Raji (cell line): ENCODE data around the gene RYR3.

ENCODE experiments used
- POLR2A ChIP-seq: IDR thresholded peaks from 2 replicates; pipeline ENCODE4 v1.6.1; 2011; ENCODE audit warnings: low read depth, low read length, control low read depth; ENCODE audit not compliant: insufficient read depth

RYR3 gene

DNA sequence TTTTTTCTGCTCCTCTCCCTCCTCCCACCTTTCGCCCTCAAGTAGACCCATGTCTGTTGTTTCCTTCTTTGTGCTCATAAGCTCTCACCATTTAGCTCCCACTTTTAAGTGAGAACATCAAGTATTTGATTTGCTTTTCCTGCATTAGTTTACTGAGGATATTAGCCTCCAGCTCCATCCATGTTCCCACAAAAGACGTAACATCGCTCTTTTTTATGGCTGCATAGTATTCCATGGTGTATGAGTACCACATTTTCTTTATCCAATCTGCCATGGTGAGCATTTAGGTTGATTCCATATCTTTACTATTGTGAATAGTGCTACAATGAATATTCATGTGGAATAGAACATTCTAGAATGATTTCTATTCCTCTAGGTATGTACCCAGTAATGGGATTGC lies 178.6 kb downstream of the RYR3 start:
- no peak for TF ChIP-seq POLR2A

DNA sequence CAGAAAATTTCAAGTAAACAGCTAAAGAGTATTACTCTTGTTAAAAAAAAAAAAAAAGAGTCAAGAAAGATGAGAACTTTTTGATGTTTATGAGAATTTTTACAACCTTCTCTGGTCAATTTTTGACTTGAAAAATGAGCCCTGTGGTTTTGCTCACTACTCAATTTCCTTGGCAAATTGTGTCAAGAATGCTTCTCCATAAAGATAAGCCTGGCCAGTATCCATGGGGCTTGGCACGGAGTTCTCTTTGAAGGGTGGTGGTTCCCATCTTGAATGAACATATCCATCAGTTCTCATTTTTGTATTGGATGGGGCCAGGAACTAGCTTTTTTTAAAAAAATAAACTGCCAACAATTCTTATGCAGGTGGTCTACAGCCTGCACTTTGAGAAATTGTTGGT lies 179.9 kb downstream of the RYR3 start:
- no peak for TF ChIP-seq POLR2A

DNA sequence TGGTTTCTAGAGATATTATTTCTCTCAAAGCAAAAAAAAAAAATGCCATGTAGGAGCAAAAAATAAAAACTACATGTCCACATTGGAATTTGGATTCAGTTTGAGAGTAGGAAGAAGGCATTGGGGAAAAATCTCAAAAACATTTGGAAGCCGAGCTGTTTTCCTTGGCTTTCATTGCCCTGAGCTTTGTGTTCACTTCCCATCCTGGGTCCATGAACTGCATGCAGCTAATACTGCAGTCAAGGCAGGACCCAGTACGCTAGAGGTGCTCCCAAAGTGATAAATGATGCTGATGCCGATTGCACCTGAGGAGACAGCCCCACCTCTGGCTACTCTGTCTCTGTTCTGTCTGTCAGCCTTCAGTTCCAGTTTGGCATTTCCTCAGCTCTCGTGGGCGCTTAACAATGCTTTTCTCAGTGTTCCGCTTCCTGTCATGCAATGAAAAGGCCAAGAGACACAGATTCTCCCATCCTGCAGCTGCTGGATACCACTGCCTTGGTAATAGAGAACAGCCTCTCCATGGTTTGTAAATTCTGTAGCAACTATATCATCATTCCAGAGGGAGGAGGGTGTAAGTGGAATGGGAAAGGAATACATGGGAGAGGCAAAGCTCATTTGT lies 181.8 kb downstream of the RYR3 start:
- TF ChIP-seq POLR2A, result no peak

DNA sequence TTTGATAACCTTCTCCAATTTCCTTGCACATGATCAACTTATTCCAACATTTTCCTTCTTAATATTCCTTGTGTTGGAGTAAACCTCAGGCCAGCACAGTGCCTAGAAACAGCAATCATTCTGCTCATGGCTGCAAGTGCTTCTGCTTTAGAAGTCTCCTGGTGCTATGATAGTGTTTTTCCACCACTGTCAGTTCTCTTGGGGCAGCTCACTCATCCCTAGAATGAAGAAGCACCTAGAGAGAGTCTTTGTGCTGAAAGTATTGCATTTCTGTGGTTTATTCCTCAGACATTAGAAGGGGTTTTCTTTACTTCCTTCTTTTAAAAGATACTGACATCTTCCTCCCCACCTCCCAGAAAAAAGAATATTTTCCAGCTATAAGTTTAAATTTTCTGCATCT lies 183.5 kb downstream of the RYR3 start:
- TF ChIP-seq POLR2A, result no peak

DNA sequence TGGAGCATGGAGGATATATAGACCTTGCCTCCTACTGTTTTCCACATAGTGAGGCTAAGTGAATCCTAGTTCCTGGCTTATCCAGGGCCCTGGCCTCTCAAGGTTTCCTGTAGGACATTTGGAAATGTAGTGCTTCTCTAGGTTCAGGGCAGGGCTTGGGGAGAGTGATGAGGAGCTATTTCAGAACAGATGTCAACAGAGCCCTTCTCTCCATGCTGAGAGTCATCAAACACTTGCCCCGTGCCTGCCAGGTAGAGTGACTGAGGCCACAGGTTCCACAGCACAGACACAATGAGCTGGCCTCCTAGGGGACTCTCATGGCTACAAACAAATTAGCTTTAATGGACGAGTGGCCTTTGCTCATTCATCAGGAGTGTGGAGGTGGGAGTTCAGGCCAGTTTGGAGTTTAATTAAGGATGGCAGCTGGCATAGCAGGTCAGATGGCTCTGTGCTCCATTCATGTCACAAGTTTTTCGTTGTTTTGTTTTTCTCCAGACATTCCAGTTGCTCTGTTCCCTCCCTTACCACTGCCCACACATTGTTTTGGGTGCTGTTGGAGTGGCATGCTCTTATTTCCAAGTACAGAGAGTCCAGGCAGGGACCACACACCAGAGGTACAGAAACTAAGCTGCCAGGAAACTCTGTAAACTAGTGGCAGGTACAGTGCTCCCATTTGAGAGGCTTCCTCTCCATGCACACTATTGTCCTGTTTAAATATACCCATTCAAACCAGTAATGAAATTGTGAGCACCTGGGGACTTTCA lies 189.8 kb downstream of the RYR3 start:
- no peak for TF ChIP-seq POLR2A

DNA sequence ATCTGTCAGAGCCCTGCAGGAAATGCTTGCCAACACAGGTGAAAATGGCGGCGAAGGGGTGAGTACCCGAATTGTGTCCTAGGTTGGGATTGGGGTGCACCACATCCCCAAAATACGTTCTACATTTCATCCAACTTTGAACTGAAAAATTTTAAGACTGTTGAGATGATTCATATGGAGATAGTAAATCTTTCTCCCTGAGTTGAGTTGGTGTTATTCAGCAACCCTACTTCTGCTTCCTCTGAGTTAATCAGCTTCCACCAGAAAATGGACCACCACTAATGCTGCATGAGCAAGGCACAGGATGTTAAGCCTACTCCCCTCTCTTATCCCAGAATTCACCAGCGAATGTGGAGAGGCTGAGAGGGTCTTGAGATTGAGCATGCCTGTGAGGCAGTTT lies 192.9 kb downstream of the RYR3 start:
- no peak for TF ChIP-seq POLR2A

DNA sequence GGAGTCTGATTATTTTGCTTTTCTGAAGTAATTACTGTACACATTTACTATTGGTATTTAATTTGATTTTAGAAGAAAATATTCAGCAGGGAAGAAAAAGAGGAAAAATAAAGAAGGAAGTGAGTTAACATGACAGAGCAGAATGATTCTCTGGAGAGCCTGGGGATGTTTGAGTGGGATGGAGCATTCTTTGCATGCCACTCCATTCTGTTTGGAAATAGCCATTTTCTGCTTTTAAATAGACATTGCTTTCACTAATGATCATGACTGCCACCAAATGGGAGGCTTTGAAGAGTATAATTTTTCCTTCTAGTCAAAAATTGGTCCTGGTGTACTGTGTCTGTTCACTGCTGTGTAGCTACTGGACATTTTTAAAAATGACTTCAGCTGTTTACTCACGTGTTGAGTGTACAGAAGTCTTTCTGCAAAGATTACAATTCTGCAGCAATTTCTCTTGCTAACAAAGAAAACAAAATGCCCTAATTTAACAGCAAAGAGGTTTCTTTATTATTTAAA lies 196.1 kb downstream of the RYR3 start:
- no peak for TF ChIP-seq POLR2A

DNA sequence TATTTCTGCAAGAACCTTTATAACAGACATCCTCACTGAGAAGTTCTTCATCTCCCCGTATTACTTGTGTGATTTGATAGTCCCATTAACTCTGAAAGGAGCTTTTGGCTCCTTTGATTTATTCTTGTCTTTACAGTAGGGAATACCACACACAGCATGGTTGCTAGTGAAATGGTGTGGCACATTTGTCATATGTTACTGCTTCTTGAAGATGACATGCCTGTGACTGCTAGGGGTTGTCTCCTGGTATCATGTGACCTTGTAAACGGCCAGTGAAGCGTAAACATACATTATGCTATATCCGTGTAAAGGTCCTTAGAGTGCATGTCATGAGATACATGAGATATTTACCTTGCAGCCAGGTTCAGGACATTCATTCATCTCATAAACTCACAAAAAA lies 197.9 kb downstream of the RYR3 start:
- no peak for TF ChIP-seq POLR2A

DNA sequence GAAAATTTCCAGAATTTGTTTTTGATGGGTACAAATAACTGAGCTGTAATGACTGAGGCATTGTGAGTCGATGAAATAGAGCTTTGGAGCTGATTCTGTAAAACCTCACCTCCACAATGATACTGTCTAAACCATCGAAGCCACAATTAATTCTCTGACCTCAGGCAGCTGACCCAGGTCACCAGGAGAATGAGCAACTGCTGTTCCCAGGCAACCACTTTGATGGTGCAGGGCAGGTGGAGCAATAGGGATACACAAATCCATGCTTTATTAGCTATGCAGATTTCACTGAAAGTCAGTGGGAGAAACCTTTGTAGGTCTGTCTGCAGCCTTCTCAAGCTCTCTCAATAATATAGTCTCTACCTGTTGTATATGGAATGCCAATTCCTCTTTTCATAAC lies 204.4 kb downstream of the RYR3 start:
- TF ChIP-seq POLR2A, result no peak

DNA sequence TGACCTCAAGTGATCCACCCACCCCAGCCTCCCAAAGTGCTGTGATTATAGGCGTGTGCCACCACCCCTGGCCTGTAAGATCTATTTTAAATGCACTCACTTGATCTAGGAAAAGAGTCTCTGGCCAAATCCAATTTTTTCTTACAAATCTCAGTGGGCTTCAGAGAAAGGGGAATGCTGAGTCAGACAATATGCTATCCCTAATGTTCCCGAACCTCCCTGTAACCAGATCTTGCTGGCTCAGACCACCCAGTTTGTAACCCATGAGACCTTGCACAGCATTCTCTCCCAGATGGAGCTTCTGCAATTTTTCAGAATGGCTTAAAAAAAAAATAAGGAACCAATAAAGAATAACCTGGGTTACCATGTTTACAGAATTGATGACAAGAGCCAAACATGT lies 205.8 kb downstream of the RYR3 start:
- TF ChIP-seq POLR2A, result no peak

DNA sequence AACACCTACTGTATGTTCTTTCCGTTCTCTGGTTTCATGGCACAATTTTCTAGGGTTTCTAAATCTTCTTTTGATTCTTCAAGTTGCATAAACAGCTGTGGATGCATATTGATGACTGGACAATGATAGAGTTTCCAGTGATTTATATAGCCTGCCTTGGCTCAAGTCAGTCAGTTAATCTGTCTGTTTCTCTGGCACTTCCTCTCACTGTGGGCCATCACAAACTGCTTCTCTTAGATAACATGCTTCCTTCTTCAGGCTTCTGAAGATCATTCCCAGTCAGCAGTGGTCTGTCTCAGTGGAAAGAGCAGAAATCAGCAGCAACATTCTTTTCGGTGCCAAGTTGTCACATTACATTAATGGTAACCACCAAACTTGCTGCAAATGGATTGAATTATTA lies 207.2 kb downstream of the RYR3 start:
- no peak for TF ChIP-seq POLR2A

DNA sequence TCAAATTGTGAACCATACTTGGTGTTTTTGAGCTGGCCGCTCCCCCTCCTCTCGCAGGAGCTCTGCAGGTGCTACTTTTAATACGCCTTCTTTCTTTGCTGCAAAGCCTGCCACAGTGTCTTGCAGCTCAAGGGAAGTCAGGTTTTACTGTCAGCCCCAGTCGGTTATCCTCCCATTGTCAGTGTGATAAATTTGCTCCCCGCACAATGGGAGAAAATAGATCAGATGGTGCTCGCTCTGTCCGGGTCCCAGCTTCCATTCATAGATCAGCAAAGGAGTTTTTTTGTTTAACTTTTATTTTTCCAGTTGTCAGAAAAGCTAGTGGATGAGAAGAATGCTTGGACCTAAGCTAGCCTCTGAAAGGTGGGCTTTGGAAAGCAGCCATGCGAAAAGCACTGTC lies 207.7 kb downstream of the RYR3 start:
- no peak for TF ChIP-seq POLR2A

DNA sequence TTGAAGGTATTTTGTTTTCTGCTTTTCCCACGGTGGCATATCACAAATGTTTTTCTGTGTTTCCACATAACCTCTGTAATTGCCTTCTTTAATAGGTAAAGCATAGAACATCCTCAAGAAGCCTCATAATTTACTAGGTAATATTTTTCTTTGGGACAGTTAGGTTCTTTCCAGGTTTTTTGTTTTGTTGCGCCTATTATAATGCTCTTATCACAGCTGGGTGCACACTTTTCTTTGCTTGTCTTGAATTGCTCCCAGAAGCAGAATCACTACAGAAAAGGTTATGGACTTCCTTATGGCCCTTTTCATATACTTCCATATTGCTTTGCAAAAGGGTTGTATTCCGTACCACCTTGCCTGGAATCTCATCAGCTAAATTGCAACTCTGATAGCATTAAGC lies 213.5 kb downstream of the RYR3 start:
- TF ChIP-seq POLR2A, result no peak

DNA sequence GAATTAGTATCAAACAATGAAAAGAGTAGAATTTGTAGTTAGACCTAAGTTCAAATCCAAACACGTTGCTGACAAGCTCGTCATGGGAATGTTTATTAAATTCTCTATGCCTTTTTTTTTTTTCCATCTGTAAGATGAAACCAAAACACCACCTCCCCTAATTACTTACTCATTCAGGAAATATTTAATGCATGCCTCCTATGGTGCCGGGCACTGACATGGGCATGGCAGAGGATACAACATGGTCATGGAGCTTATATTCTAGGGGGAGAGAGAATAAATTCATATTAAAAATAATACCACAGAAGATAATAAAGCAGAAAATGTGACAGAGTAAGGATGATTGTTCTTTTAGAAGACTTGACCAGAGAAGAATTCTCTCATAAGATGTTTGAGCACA lies 215.8 kb downstream of the RYR3 start:
- TF ChIP-seq POLR2A, result no peak

DNA sequence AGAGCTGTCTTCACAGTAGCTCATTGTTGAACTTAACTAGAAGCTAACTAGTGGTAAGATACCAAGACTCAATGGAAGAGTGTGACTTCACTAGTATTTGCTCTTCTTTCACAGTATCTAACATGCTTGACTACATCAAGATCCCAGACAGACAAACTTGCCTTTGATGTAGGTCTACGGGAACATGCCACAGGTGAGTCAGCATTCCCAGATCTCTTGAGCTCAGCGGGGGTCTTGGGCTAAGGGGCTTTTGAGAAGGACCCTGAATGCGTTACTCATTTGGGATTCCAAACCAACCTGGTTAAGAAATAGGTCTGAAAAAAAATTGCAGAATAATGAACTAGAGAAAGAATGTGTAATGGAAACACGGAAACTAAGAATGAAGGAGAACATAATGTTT lies 222.4 kb downstream of the RYR3 start:
- no peak for TF ChIP-seq POLR2A

DNA sequence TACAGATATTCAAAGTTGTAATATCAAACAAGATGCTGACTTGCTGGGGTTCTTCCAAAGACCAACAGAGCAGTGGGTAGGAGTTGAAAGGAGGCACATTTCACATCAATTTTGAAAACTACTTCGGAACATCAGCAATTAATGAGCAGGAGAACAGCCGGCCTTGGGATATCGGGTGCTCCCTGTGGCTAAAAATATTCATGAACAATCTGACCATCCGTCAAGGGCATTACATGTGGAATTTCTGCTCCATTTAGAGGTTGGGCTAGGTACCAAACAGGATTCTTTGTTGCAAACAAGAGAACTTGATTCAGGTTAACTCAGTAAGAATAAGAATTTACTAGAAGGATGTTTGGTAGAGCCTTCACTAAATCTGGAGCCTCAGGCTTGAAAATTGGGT lies 223.9 kb downstream of the RYR3 start:
- no peak for TF ChIP-seq POLR2A

DNA sequence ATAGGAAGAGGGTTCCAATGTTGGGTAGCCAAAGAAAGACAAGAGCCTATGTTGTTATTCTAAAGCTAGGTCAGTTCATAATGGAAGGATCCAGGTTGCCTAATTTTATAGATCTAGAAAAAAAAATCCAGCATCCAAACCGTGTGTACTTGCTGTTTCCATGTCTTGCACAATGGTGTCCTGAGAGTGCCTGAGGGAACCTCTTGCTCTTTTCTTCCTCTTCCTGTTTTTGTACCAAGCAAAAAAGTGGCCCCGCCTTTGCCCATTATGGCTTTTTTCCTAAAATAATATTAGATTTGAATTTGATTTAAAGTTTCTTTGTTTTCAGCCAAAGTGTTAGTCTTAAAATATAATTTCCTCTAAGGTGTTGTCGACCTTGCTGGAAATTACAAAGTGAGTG lies 224.4 kb downstream of the RYR3 start:
- no peak for TF ChIP-seq POLR2A
